ENCODE results near the gene GALM.
"Not testable (repeated sequence)": the region's sequence is repeated elsewhere in the genome, so short reads cannot be mapped to it uniquely, and the experiment has no call there.

Gene GALM

GRCh38 chr2:38650717-38651116 lies 15.2 kb upstream of the GALM start:
- DNase-seq, result no peak

- DNase-seq, result no peak
Measured at GRCh38 chr2:38652431-38653273, 13.3 kb upstream of the GALM start.

GRCh38 chr2:38653380-38653714 lies 12.6 kb upstream of the GALM start:
- DNase-seq, result no peak

DNA sequence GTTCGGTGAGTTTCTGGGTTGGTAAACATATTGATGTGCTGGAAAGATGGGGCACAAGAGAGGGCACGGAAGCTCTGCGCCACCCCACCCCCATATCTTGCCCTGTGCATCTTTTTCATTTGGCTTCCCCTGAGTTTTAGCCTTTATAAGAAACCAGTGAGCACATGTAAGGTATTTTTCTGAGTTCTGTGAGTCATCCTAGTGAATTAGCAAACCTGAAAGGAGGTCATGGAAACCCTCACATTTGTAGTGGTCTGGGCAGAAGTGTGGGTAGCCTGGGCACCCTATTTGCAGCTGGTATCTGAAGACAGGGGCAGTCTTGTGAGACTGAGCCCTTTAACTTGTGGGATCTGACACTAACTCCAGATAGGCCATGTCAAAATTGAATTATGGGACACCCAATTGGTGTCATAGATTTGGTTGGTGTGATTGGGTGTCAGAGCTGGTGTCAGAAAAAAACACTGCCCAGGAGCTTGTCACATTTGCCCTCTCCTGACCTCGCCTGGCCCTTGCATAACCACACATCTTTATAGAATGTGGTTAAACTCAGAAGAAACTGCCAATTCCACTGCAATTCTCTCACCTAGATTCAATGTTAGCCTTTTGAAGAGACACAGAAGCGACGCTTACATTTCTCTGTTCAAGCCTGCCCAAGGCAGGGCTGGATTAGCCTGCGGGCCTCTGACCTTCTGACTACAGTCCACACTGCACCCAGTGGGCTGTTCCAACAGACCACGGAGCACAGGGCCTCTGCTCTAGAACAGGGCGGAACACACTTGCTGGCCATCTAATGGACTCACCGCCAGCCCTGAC lies 12.0 kb upstream of the GALM start:
- no peak for DNase-seq

- no peak for DNase-seq
Measured at GRCh38 chr2:38654528-38655381, 11.2 kb upstream of the GALM start.

- no peak for DNase-seq
Measured at GRCh38 chr2:38655441-38655840, 10.5 kb upstream of the GALM start.

DNA sequence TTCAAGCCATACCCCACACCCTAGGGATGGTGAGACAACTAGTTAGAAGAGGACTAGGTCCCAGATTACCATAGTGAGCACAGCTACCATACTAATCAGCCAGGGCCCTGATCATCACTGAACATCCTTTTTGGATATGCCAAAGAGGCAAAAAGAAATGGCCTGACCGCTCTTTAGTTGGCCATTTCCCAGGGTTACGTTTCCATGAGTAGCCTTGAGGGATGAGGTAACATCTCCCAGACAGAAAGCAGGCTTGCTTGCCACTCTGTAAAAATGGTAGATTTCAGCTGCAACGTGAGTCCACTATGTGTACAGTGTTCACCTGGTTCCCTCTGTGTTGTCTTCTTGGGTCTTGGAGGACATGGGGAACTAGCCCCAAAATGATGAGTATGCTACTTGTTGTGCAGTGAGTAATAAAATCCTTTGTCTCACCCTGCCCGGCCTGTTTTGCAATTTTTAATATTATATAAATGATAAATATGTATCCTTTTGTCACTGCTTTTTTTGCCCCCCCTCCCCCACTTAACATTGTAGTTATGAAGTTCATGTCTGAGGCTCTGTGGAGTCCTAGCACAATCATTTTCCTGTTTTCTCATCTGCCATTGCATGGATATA lies 8.9 kb upstream of the GALM start:
- DNase-seq, result no peak

- no peak for DNase-seq
Measured at GRCh38 chr2:38658613-38659012, 7.3 kb upstream of the GALM start.

GRCh38 chr2:38659115-38659514 lies 6.8 kb upstream of the GALM start:
- DNase-seq, result no peak

- no peak for DNase-seq
Measured at GRCh38 chr2:38660282-38660681, 5.6 kb upstream of the GALM start.

- no peak for DNase-seq
Measured at GRCh38 chr2:38661306-38661705, 4.6 kb upstream of the GALM start.

DNA sequence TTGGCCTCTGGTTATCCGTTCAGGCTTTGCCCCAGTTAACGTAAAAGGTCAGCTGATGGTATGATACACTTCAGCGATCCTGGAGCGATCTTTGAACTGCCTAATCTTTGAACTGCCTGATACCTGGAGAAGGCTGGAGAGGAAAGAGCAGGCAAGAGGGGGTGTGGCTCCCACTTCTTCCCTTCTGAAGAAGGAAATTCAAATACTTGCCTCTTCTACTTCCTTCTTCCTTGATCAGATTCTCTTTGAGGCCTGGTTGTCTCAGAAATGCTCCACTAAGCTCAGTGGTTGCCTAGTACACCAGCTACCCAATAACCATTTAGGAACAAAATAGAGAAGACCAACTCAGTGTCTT lies 619 bp downstream of the GALM start:
- DNase-seq, result no peak

GRCh38 chr2:38668092-38668491 lies 2.2 kb downstream of the GALM start:
- no peak for DNase-seq

GRCh38 chr2:38668779-38669479 lies 3.0 kb downstream of the GALM start:
- DNase-seq, result no peak

DNA sequence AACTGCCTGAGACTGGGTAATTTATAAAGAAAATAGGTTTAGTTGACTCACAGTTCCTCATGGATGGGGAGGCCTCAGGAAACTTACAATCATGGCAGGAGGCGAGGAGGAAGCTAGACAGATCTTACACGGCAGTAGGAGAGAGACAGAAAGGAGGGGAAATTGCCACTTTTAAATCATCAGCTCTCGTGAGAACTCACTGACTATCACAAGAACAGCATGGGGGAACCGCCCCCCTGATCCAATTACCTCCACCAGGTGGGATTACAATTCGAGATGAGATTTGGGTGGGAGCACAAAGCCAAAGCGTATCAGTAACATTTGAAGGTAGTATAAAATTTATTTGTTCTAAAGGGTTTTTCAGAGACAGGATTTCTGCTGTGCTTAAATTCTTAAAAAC lies 5.4 kb downstream of the GALM start:
- DNase-seq, result no peak

- DNase-seq, result no peak
Measured at GRCh38 chr2:38671946-38672345, 6.0 kb downstream of the GALM start.

DNA sequence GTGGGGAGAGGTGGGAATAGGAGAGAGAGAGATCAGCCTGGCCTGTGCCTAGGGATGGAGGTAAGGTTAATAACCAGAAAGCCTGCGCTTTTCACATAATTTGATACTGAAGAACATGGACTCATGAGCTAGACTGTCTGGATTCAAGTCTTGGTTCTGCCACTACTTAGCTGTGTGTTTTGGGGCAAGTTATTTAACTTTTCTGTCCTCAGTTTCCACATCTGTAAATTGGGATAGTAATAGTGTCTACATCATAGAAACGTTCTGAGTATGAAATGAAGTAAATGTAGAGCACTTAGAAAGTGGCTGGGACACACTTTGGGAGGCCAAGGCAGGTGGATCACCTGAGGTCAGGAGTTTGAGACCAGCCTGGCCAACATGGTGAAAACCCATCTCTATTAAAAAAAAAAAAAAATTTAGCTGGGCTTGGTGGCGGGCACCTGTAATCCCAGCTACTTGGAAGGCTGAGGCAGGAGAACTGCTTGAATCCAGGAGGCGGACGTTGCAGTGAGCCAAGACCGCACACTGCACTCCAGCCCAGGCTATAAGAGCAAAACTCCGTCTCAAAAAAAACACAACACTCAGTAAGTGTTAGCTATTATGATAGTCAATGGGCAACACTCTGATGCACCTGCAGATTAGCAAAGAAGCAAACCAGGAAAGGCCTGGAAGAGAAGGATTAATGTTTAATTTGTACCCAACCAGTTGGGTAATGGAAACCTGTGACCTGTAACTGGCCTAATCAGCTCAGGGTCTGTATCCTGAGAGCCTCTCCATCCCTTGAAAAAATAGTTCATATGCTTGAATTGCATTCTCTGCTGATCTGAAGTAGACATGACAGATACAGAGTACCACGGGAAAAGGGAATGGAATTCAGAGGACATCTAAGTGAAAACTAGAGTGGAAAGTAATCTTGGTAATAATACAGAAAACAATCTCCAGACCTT lies 6.8 kb downstream of the GALM start:
- no peak for DNase-seq

DNA sequence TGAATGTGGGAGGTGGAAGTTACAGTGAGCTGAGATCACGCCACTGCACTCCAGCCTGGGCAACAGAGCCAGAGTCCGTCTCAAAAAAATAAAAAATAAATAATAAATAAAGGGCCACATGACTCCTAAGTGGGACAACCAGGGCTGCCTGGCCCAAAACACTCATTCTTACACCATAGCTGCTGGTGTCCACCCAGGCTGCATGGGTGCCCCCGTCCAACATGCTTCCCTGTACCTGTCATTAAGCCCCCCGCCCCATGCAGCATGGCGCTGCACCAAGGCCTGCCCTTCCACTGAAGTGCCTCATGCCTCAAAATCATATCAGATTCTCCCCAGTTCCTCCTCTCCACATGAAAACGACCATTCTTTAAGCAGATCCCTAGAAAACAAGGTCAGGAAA lies 10.8 kb downstream of the GALM start:
- no peak for DNase-seq

- DNase-seq, result not testable (repeated sequence)
Measured at GRCh38 chr2:38680868-38681267, 15.0 kb downstream of the GALM start.

DNA sequence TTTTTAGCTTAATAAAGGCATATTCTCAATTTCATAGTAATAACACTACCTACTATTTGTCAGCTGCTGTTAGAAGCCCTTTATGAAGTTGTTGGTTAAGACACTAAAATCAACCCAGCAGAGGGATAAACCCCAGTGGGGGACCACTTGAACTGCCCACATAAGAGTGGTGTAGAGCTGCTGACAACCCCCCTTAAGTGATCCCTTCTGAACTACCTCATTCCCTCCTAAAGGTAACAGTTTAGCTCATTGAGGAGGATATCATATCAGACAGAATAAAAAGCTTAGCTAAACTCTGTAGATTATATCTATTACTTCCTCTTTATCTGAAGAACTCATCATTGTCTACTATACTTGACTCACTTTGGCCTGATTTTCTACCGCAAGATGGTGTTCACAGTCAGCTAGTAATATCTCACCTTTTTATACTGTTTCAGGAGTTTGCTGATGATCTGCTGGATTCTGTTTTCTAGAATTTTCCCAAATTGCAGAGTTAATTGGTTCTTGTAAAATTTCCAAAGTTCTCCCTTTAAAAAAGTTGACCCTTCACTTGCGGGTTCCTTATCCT lies 16.2 kb downstream of the GALM start:
- DNase-seq, result no peak

DNA sequence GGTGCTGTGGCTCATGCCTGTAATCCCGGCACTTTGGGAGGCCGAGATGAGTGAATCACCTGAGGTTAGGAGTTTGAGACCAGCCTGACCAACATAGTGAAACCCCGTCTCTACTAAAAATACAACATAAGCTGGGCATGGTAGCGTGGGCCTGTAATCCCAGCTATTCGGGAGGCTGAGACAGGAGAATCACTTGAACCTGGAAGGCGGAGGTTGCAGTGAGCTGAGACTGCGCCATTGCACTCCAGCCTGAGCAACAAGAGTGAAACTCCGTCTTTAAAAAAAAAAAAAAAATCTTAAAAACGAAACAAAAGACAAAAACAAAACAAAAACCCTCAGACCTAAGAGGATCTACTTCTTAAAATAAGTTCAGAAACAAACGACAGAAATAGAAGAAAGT lies 16.7 kb downstream of the GALM start:
- DNase-seq, result not testable (repeated sequence)

Measured in DMS79 treated with DMSO at 0.1 percent for 48 hours (cell line).